Left lung (tissue), 10 donors: ENCODE measurements around the gene KPNA2. TPM values are rescaled to one million over a fixed set of nuclear protein-coding genes. Genes with fewer than 3 reads are reported as not detected.
"Not testable (repeated sequence)": the region's sequence is repeated elsewhere in the genome, so short reads cannot be mapped to it uniquely, and the experiment has no call there.

ENCODE experiments used
- ATAC-seq: fragments of 200-7000 bp; cut with Tn5 transposase; one replicate; pipeline ENCODE4 v1.9.1; 2020; ENCODE audit warnings: moderate library complexity
- DNase-seq, 4 donors: peaks; one replicate each; pipeline ENCODE4 v3.0.0-alpha.2; 2013 to 2020
- H3K27ac ChIP-seq, 2 donors: fragments of 200-600 bp; sonication (generic) in 1 of 2; one replicate each; pipeline versions ENCODE4 v1.5.0 to v1.8.0; 2020 to 2021
- H3K27me3 ChIP-seq, 2 donors: fragments of 200-600 bp; sonication (generic) in 1 of 2; one replicate each; pipeline versions ENCODE4 v1.5.0 to v1.8.0; 2020 to 2021
- H3K36me3 ChIP-seq, 2 donors: fragments of 200-600 bp; sonication (generic) in 1 of 2; one replicate each; pipeline versions ENCODE4 v1.5.0 to v1.8.0; 2020 to 2021
- H3K4me1 ChIP-seq, 2 donors: fragments of 200-600 bp; one replicate each; pipeline ENCODE4 v1.8.0; 2021
- H3K4me3 ChIP-seq, 2 donors: fragments of 200-600 bp; sonication (generic) in 1 of 2; one replicate each; pipeline versions ENCODE4 v1.5.0 to v1.8.0; 2020 to 2021; ENCODE audit warnings: mild to moderate bottlenecking in 1 of 2
- H3K9me3 ChIP-seq, 2 donors: fragments of 200-600 bp; sonication (generic) in 1 of 2; one replicate each; pipeline versions ENCODE4 v1.5.0 to v1.8.0; 2020 to 2021
- intact Hi-C, 2 donors: fragments of 100-400 bp; cut with DNase I; formaldehyde crosslinking; loops; one replicate each; pipeline versions ENCODE4 v1.11.2 to v1.14.2; 2022
- polyA plus RNA-seq, 6 donors: library from polyadenylated mRNA; unstranded; fragments of 120-200 nt; gene quantifications; one replicate each; pipeline ENCODE4 v1.2.1, GENCODE V29; 2013; ENCODE audit not compliant: insufficient read length in 6 of 6
- total RNA-seq, 2 donors: library from RNA; stranded (reverse); fragmentation: NEBNext Ultra II Directional; extraction: Animal tissue kit (Norgen Biotek cat#: 25700); gene quantifications; one replicate each; pipeline ENCODE4 v1.2.1, GENCODE V29; 2021
- TF ChIP-seq, protein P1 (sequence below), 2 donors: fragments of 200-600 bp; sonication (generic) in 1 of 2; IDR thresholded peaks; one replicate each; pipeline versions ENCODE4 v1.5.0 to v1.8.0; 2021; ENCODE audit warnings: antibody characterized with exemption in 2 of 2
- donor health status: DM: no; HTN: yes; CAD: no.
- donor health status: DM: no; HTN: no; CAD: no.

Gene KPNA2
- total and polyA plus RNA-seq, 8 donors: 41.1 to 151 (median 72.3) TPM

DNA sequence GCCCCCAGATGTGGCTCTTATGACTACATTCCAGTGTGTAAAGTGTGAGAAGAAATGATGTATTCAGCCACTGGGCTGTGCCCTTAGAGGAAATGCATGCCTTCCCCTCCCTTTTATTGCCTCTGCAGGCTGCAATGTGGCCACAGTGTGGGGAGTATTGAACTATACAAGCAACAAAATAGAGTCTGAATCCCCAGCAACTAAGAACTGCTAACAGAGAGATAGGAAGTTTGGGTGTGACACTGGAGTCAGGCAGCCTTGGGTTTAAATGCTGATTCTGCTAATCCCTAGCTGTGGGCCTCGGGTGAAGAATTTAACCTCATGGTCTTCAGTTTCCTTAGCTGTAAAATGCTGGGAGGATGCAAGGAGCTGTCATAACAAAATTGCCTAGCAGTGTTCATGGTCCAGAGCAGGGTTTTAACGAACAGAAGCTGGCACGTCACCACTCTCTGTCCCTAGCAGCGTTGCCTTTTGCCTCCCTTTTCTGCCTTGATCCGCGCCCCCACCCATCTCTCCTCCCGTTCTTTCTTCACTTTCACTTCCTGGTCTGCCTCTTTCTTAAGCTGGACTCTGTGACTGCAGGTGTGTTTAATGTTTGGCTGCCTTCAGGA is 50.3 kb downstream of the KPNA2 start:
- no peak for DNase-seq
- Histone ChIP-seq H3K36me3 (no peaks in the 10 kb centered on the region), H3K4me1 (peaks cover 3 to 34% of the 10 kb centered on the region in 2 donors), H3K27me3 (no peaks in the 10 kb centered on the region), H3K27ac (peak overlapping the region in 1 of 2 donors; percentile 23), H3K4me3 (no peak overlapping the region), H3K9me3 (no peaks in the 10 kb centered on the region)
- peak; percentile 27 for ATAC-seq
- TF ChIP-seq, protein P1, sequence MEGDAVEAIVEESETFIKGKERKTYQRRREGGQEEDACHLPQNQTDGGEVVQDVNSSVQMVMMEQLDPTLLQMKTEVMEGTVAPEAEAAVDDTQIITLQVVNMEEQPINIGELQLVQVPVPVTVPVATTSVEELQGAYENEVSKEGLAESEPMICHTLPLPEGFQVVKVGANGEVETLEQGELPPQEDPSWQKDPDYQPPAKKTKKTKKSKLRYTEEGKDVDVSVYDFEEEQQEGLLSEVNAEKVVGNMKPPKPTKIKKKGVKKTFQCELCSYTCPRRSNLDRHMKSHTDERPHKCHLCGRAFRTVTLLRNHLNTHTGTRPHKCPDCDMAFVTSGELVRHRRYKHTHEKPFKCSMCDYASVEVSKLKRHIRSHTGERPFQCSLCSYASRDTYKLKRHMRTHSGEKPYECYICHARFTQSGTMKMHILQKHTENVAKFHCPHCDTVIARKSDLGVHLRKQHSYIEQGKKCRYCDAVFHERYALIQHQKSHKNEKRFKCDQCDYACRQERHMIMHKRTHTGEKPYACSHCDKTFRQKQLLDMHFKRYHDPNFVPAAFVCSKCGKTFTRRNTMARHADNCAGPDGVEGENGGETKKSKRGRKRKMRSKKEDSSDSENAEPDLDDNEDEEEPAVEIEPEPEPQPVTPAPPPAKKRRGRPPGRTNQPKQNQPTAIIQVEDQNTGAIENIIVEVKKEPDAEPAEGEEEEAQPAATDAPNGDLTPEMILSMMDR (IDR thresholded peaks at IDR 0.05): no peak
- intact Hi-C loops: no loop called here

DNA sequence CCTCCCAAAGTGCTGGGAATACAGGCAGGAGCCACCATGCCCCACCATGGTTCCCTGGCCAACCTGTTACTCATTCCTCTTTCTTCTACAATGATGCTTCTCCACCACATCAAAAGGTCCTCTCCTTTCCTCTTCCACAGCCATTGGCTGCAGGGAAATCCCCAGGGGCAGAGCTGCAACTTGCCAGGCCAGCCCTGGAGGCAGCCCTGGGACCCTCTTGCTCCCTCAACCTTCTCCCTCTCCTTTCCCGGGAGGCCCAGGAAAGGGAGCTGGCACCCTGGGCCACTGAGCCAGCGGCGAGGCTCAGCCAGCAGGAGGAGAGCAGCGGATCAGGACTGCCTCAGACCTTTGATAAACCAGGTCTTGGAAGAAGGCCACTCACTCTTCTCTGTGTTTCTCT is 51.1 kb downstream of the KPNA2 start:
- H3K9me3 ChIP-seq, intact Hi-C loops, H3K4me3 ChIP-seq, H3K27ac ChIP-seq, ATAC-seq, H3K36me3 ChIP-seq, H3K27me3 ChIP-seq, DNase-seq: not testable (repeated sequence)
- peaks cover 3 to 34% of the 10 kb centered on the region in 2 donors for H3K4me1 ChIP-seq

- intact Hi-C loops, H3K9me3 ChIP-seq, H3K27me3 ChIP-seq, H3K36me3 ChIP-seq, H3K4me3 ChIP-seq, DNase-seq, H3K27ac ChIP-seq: not testable (repeated sequence)
- peaks cover 3 to 34% of the 10 kb centered on the region in 2 donors for H3K4me1 ChIP-seq
- peak; percentile 71 for ATAC-seq
Measured at GRCh38 chr17:68087131-68087623, 51.6 kb downstream of the KPNA2 start.

DNA sequence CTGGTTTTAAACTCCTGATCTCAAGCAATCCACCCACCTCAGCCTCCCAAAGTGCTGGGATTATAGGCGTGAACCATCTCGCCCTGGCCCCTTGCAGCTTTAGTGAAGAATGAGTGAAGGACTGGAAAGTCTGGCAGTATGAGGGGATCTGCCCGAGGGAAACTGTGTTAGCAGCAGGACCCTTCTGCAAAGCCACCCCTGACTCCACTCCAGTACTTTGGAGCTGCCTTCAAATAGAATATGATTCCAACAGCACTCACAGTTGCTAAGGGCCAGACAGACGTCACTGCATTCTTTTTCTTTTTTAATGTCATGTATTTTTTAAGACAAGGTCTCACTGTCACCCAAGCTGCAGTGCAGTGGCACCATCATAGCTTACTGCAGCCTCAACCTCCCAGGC is 52.3 kb downstream of the KPNA2 start:
- TF ChIP-seq, protein P1 (IDR thresholded peaks at IDR 0.05): no peak
- Histone ChIP-seq H3K9me3 (no peaks in the 10 kb centered on the region), H3K27ac (no peak overlapping the region), H3K27me3 (no peaks in the 10 kb centered on the region), H3K4me3 (no peak overlapping the region), H3K36me3 (no peaks in the 10 kb centered on the region), H3K4me1 (peaks cover 3 to 34% of the 10 kb centered on the region in 2 donors)
- ATAC-seq (no peak), DNase-seq (no peak)
- intact Hi-C loops: no loop called here

DNA sequence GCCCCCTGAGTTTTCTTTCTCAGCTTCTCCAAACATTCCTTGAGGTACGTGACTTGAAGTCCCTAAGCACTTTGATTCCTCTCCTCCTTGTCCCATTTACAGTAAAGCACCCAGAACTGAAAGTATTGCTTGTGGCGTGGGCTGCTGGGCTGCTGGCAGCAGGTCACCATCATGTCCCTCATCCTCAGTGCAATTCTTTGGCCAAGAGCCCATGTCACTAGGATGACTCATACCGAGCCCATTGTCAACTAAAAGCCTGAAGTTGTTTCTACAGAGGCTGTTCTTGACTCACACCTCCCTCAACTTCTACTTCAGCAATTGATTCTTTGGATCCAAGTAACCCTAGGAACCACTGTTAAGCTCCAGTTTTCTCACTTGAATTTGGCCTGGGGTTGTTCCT is 54.3 kb downstream of the KPNA2 start:
- DNase-seq (peak in 1 of 4 donors; percentile 73), ATAC-seq (peak; percentile 80)
- intact Hi-C loops: no loop called here
- no peaks in the 10 kb centered on the region for H3K36me3 ChIP-seq
- no peak overlapping the region for H3K27ac ChIP-seq
- H3K9me3 ChIP-seq: no peaks in the 10 kb centered on the region
- no peak overlapping the region for H3K4me3 ChIP-seq
- TF ChIP-seq, protein P1 (IDR thresholded peaks at IDR 0.05): no peak
- H3K4me1 ChIP-seq: peaks cover 3 to 34% of the 10 kb centered on the region in 2 donors
- no peaks in the 10 kb centered on the region for H3K27me3 ChIP-seq

GRCh38 chr17:68094481-68095078 is 59.0 kb downstream of the KPNA2 start:
- ATAC-seq (no peak), DNase-seq (no peak)
- Histone ChIP-seq H3K27ac (no peak overlapping the region), H3K27me3 (no peaks in the 10 kb centered on the region), H3K9me3 (no peaks in the 10 kb centered on the region), H3K4me1 (peaks cover 3 to 7% of the 10 kb centered on the region in 2 donors), H3K36me3 (no peaks in the 10 kb centered on the region), H3K4me3 (no peak overlapping the region)
- intact Hi-C loops: no loop called here
- TF ChIP-seq, protein P1 (IDR thresholded peaks at IDR 0.05): no peak
